Stimulated activated CD4-positive, alpha-beta T cell treated with anti-CD3 and anti-CD28 coated beads, Interleukin-15, amount 100 ng/mL, for 1 hour (primary cell): Measurements from ENCODE around the gene KIRREL3.
A peak's percentile ranks its signal among the peaks of the same experiment; 100 is the strongest.

ENCODE experiments used
- DNase-seq, 2 donors: peaks; one replicate each; pipeline ENCODE4 v3.0.0-alpha.2; 2020; ENCODE audit warnings: low read depth in 1 of 2, low spot score in 1 of 2

The KIRREL3 gene

GRCh38 chr11:126456783-126457542 is 543.6 kb downstream of the KIRREL3 start:
- DNase-seq = no peak

- no peak for DNase-seq
Observed at GRCh38 chr11:126456089-126456488, 544.5 kb downstream of the KIRREL3 start.

GRCh38 chr11:126452241-126453101 is 548.1 kb downstream of the KIRREL3 start:
- no peak for DNase-seq

- no peak for DNase-seq
Observed at GRCh38 chr11:126451211-126451802, 549.3 kb downstream of the KIRREL3 start.

- DNase-seq = no peak
Observed at GRCh38 chr11:126450806-126451205, 549.8 kb downstream of the KIRREL3 start.

- no peak for DNase-seq
Observed at GRCh38 chr11:126450198-126450597, 550.4 kb downstream of the KIRREL3 start.

GRCh38 chr11:126446581-126446980 is 554.0 kb downstream of the KIRREL3 start:
- no peak for DNase-seq

- no peak for DNase-seq
Observed at GRCh38 chr11:126444072-126444471, 556.5 kb downstream of the KIRREL3 start.

- no peak for DNase-seq
Observed at GRCh38 chr11:126443120-126443519, 557.5 kb downstream of the KIRREL3 start.

GRCh38 chr11:126440792-126441514 is 559.6 kb downstream of the KIRREL3 start:
- peak; percentile 48 to 51 for DNase-seq

GRCh38 chr11:126440276-126440675 is 560.3 kb downstream of the KIRREL3 start:
- no peak for DNase-seq

- DNase-seq = no peak
Observed at GRCh38 chr11:126438691-126439090, 561.9 kb downstream of the KIRREL3 start.

GRCh38 chr11:126438272-126438671 is 562.3 kb downstream of the KIRREL3 start:
- DNase-seq = no peak

GRCh38 chr11:126437731-126438130 is 562.8 kb downstream of the KIRREL3 start:
- DNase-seq = no peak

- no peak for DNase-seq
Observed at GRCh38 chr11:126436209-126436755, 564.3 kb downstream of the KIRREL3 start.

GRCh38 chr11:126434950-126435335 is 565.6 kb downstream of the KIRREL3 start:
- DNase-seq = no peak

GRCh38 chr11:126433989-126434949 is 566.3 kb downstream of the KIRREL3 start:
- no peak for DNase-seq

GRCh38 chr11:126433244-126433846 is 567.2 kb downstream of the KIRREL3 start:
- no peak for DNase-seq

GRCh38 chr11:126432525-126432924 is 568.0 kb downstream of the KIRREL3 start:
- no peak for DNase-seq
